ENCODE results near the gene TMEM147.

The TMEM147 gene

DNA sequence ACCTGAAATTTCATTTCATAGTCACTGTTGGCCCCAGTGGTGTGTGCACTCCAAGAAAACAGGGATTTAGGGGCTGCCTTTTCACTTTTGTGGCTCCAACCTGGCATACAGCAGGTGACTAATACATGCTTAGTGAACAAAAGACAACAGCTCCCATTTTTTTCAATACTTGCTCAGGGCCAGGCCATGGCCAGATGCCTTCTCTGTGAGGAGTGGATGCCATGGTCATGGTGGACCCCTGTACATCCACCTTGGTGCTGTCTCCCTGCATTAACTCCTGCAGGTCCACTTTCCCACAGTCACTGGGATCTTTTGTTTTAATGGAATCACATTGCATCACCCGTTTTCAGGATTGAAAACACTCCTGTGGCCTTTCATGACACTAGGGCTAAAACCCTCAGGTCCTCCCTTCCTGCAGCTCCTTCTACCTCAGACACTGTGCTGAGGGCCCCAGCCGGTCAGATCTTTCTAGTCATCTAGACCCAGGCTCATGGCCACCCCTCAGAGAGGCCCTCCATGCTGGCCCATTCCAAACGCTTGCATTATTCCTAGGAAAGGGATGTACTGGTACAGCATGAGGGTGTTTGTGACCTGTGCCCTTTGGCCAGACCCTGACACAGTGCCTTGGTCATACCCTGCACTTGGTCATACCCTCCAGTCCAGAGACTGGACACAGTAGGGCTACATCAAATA lies 1.2 kb upstream of the TMEM147 start:
- no peak for DNase-seq
- no peaks in the 10 kb centered on the region for H3K9me3 ChIP-seq (ENCODE audit: control extremely low read depth in 1 of 5, control insufficient read depth in 4 of 5, insufficient read depth in 2 of 5, low read depth in 1 of 5, low read length in 4 of 5)
- H3K27me3 ChIP-seq (replicated peaks in 2 of 5; ENCODE audit: control insufficient read depth in 4 of 5, insufficient read depth in 5 of 5, low read length in 4 of 5): no peaks in the 10 kb centered on the region
- H3K4me3 ChIP-seq (ENCODE audit: control insufficient read depth in 1 of 7, extremely low read depth in 1 of 7, insufficient read depth in 4 of 7, low read depth in 2 of 7, low read length in 6 of 7): peak overlapping the region in 6 of 7 experiments; percentile 79 to 96 (median 89)
- ChIA-PET POLR2A (no interaction called here), CTCF (interaction anchor here (1.0 to 1.3 kb wide), 2 partner anchors 15 to 35 kb away, joined by 3 read pairs; no protein-coding TSS in a partner anchor)
- H3K27ac ChIP-seq (ENCODE audit: insufficient read depth in 1 of 2, low read depth in 1 of 2, low read length in 2 of 2, poor library complexity in 1 of 2, severe bottlenecking in 2 of 2): peak overlapping the region in 1 of 2 experiments; percentile 88
- 100% methylated on average over 3 of the region's 3 CpGs for WGBS (ENCODE audit: insufficient coverage)
- peaks cover 0 to 27% (median 5%) of the 10 kb centered on the region in 4 experiments for H3K36me3 ChIP-seq (ENCODE audit: control insufficient read depth in 4 of 4, insufficient read depth in 4 of 4, low read length in 3 of 4)
- H3K4me1 ChIP-seq (ENCODE audit: control extremely low read depth in 1 of 4, control insufficient read depth in 4 of 4, insufficient read depth in 4 of 4, low read length in 3 of 4): peaks cover 1 to 22% (median 18%) of the 10 kb centered on the region in 4 experiments

DNA sequence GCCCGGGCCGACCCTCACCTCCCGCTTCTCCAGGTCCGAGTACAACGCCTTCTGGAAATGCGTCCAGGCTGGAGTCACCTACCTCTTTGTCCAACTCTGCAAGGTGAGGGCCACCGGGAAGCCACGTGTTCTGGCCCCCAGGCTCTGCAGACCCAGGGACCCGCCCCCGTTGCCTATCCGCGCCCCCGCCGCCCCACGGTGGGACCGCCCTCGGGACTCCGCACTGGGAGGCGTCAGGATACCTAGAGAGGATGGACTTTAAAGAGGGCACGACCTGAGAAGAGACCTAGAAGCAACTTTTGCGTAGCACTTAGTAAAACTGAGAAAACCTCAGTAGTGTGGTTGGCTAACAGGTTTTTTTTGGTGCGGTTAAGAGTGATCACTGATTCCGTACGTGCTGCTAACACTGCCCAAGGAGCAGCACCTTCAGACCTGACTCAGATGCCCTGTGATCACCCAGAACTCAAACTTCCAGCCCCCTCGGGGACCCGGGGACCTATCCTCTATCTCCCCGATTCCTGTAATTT lies 492 bp downstream of the TMEM147 start:
- Histone ChIP-seq H3K4me3 (ENCODE audit: control insufficient read depth in 1 of 7, extremely low read depth in 1 of 7, insufficient read depth in 4 of 7, low read depth in 2 of 7, low read length in 6 of 7) (peak overlapping the region; percentile 71 to 96 (median 88)), H3K27me3 (replicated peaks in 2 of 5; ENCODE audit: control insufficient read depth in 4 of 5, insufficient read depth in 5 of 5, low read length in 4 of 5) (no peaks in the 10 kb centered on the region), H3K4me1 (ENCODE audit: control extremely low read depth in 1 of 4, control insufficient read depth in 4 of 4, insufficient read depth in 4 of 4, low read length in 3 of 4) (peaks cover 1 to 23% (median 18%) of the 10 kb centered on the region in 4 experiments), H3K36me3 (ENCODE audit: control insufficient read depth in 4 of 4, insufficient read depth in 4 of 4, low read length in 3 of 4) (peaks cover 0 to 31% (median 5%) of the 10 kb centered on the region in 4 experiments), H3K9me3 (ENCODE audit: control extremely low read depth in 1 of 5, control insufficient read depth in 4 of 5, insufficient read depth in 2 of 5, low read depth in 1 of 5, low read length in 4 of 5) (no peaks in the 10 kb centered on the region), H3K27ac (ENCODE audit: insufficient read depth in 1 of 2, low read depth in 1 of 2, low read length in 2 of 2, poor library complexity in 1 of 2, severe bottlenecking in 2 of 2) (peak overlapping the region; percentile 61 to 88)
- 2% methylated on average over 27 of the region's 27 CpGs for WGBS (ENCODE audit: insufficient coverage)
- DNase-seq: peak in 2 of 3 donors; percentile 45 to 55
- ChIA-PET CTCF (interaction anchor here (3.5 kb wide), 1 partner anchor 35 kb away, joined by 16 read pairs; no protein-coding TSS in a partner anchor), POLR2A (no interaction called here)

DNA sequence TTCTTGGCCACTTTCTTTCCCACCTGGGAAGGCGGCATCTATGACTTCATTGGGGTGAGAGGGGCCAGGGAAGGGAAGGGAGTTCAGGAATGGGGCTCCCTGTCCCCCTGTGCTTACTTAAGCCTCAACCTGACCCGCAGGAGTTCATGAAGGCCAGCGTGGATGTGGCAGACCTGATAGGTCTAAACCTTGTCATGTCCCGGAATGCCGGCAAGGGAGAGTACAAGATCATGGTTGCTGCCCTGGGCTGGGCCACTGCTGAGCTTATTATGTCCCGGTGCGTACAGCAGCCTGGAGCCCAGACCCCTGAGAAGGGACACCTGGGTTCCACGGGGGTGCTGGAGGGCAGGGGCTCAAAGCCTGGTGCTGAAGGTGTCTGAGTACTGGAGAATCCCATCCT lies 1.1 kb downstream of the TMEM147 start:
- H3K27me3 ChIP-seq (replicated peaks in 2 of 5; ENCODE audit: control insufficient read depth in 4 of 5, insufficient read depth in 5 of 5, low read length in 4 of 5): no peaks in the 10 kb centered on the region
- peaks cover 0 to 30% (median 5%) of the 10 kb centered on the region in 4 experiments for H3K36me3 ChIP-seq (ENCODE audit: control insufficient read depth in 4 of 4, insufficient read depth in 4 of 4, low read length in 3 of 4)
- ChIA-PET POLR2A (no interaction called here), CTCF (interaction anchor here (3.5 kb wide), 1 partner anchor 36 kb away, joined by 16 read pairs; no protein-coding TSS in a partner anchor)
- DNase-seq: no peak
- H3K27ac ChIP-seq (ENCODE audit: insufficient read depth in 1 of 2, low read depth in 1 of 2, low read length in 2 of 2, poor library complexity in 1 of 2, severe bottlenecking in 2 of 2): no peak overlapping the region
- 99% methylated on average over 7 of the region's 8 CpGs for WGBS (ENCODE audit: insufficient coverage)
- H3K4me1 ChIP-seq (ENCODE audit: control extremely low read depth in 1 of 4, control insufficient read depth in 4 of 4, insufficient read depth in 4 of 4, low read length in 3 of 4): peaks cover 1 to 23% (median 18%) of the 10 kb centered on the region in 4 experiments
- peak overlapping the region in 5 of 7 experiments; percentile 83 to 96 (median 90) for H3K4me3 ChIP-seq (ENCODE audit: control insufficient read depth in 1 of 7, extremely low read depth in 1 of 7, insufficient read depth in 4 of 7, low read depth in 2 of 7, low read length in 6 of 7)
- no peaks in the 10 kb centered on the region for H3K9me3 ChIP-seq (ENCODE audit: control extremely low read depth in 1 of 5, control insufficient read depth in 4 of 5, insufficient read depth in 2 of 5, low read depth in 1 of 5, low read length in 4 of 5)

DNA sequence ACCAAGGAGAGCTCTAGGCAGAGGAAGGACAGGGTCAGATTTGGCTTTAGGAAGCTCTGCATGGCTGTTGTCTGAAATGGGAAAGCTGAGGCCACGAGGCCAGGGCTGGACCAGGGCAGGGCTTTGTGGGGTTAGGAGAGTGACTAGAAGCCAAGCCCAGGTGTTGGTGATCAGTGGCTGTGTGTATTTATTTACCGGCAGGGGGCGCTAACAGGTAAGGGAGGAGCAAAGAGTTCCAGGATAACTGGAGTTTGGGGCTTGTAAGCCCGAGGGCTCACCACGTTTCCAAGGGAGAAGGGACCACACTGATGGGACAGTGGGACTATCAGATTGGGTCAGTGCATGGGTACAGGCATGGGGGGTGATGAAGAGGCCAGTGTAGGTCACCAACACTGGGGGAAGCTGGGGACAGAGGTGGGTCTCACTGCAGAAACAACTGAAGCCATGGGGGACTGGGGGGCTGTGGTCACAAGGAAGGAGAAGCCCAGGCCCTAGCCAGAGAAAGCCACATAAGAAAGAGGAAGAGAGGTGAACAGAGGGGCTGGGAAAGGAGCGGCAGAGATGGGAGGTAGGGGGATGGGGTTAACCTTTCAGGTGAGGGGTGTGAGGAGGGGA lies 3.9 kb downstream of the TMEM147 start:
- H3K27me3 ChIP-seq (replicated peaks in 2 of 5; ENCODE audit: control insufficient read depth in 4 of 5, insufficient read depth in 5 of 5, low read length in 4 of 5): no peaks in the 10 kb centered on the region
- WGBS (ENCODE audit: insufficient coverage): 29% methylated on average over 6 of the region's 6 CpGs
- H3K4me1 ChIP-seq (ENCODE audit: control extremely low read depth in 1 of 4, control insufficient read depth in 4 of 4, insufficient read depth in 4 of 4, low read length in 3 of 4): peaks cover 1 to 20% (median 15%) of the 10 kb centered on the region in 4 experiments
- no peaks in the 10 kb centered on the region for H3K9me3 ChIP-seq (ENCODE audit: control extremely low read depth in 1 of 5, control insufficient read depth in 4 of 5, insufficient read depth in 2 of 5, low read depth in 1 of 5, low read length in 4 of 5)
- peak; percentile 58 to 76 (median 73) for DNase-seq
- ChIA-PET POLR2A (interaction anchor here (0.5 to 0.6 kb wide), 2 partner anchors 110 to 111 kb away, joined by 3 read pairs; no protein-coding TSS in a partner anchor), CTCF (interaction anchor here (0.6 to 3.7 kb wide), 18 partner anchors 9 to 341 kb away, joined by 3 to 19 read pairs (median 4); partner anchors contain the start of genes ATP4A, DMKN and RBM42)
- no peak overlapping the region for H3K4me3 ChIP-seq (ENCODE audit: control insufficient read depth in 1 of 7, extremely low read depth in 1 of 7, insufficient read depth in 4 of 7, low read depth in 2 of 7, low read length in 6 of 7)
- H3K27ac ChIP-seq (ENCODE audit: insufficient read depth in 1 of 2, low read depth in 1 of 2, low read length in 2 of 2, poor library complexity in 1 of 2, severe bottlenecking in 2 of 2): no peak overlapping the region
- H3K36me3 ChIP-seq (ENCODE audit: control insufficient read depth in 4 of 4, insufficient read depth in 4 of 4, low read length in 3 of 4): peaks cover 0 to 16% (median 0%) of the 10 kb centered on the region in 4 experiments

DNA sequence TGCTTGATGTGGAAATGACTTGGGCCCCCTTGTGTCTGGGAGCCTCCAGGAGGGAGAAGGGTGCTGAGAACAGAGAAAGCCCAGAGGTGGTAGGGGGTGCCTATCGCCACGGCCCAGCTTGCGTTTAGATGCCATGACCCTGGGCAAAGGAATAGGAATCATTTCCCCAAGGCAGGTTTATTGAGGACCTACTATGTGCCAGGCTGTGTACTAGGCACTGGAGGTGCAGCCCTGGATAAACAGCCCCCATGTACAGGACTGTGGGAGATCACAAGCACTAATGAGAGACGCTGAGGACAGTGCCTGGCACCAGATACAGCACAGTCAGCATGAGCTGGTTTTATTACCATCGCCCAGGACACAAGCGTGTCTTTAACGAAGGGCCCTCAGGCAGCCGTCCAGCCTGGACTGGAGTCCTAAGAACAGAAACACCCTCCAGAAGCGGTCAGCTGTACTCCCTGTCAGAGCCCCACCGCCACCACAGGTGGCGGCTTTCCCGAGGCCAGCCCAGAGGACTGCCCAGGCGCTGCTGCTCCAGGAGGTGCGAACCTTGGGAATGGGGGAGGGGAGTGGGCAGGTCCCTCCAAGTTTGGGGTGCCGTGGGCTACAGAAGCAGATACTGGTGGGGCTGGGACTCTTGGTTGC lies 4.6 kb downstream of the TMEM147 start:
- no peak overlapping the region for H3K27ac ChIP-seq (ENCODE audit: insufficient read depth in 1 of 2, low read depth in 1 of 2, low read length in 2 of 2, poor library complexity in 1 of 2, severe bottlenecking in 2 of 2)
- peaks cover 0 to 16% (median 0%) of the 10 kb centered on the region in 4 experiments for H3K36me3 ChIP-seq (ENCODE audit: control insufficient read depth in 4 of 4, insufficient read depth in 4 of 4, low read length in 3 of 4)
- H3K4me3 ChIP-seq (ENCODE audit: control insufficient read depth in 1 of 7, extremely low read depth in 1 of 7, insufficient read depth in 4 of 7, low read depth in 2 of 7, low read length in 6 of 7): no peak overlapping the region
- H3K4me1 ChIP-seq (ENCODE audit: control extremely low read depth in 1 of 4, control insufficient read depth in 4 of 4, insufficient read depth in 4 of 4, low read length in 3 of 4): peaks cover 0 to 13% (median 9%) of the 10 kb centered on the region in 4 experiments
- H3K9me3 ChIP-seq (ENCODE audit: control extremely low read depth in 1 of 5, control insufficient read depth in 4 of 5, insufficient read depth in 2 of 5, low read depth in 1 of 5, low read length in 4 of 5): no peaks in the 10 kb centered on the region
- ChIA-PET POLR2A (interaction anchor here (0.5 to 0.6 kb wide), 2 partner anchors 110 to 111 kb away, joined by 3 read pairs; no protein-coding TSS in a partner anchor), CTCF (interaction anchor here (1.0 to 3.7 kb wide), 9 partner anchors 9 to 78 kb away, joined by 3 to 19 read pairs (median 5); partner anchors contain the start of genes ATP4A and RBM42)
- H3K27me3 ChIP-seq (replicated peaks in 2 of 5; ENCODE audit: control insufficient read depth in 4 of 5, insufficient read depth in 5 of 5, low read length in 4 of 5): peaks cover 0 to 1% (median 0%) of the 10 kb centered on the region in 5 experiments
- no peak for DNase-seq
- 97% methylated on average over 12 of the region's 15 CpGs for WGBS (ENCODE audit: insufficient coverage)

DNA sequence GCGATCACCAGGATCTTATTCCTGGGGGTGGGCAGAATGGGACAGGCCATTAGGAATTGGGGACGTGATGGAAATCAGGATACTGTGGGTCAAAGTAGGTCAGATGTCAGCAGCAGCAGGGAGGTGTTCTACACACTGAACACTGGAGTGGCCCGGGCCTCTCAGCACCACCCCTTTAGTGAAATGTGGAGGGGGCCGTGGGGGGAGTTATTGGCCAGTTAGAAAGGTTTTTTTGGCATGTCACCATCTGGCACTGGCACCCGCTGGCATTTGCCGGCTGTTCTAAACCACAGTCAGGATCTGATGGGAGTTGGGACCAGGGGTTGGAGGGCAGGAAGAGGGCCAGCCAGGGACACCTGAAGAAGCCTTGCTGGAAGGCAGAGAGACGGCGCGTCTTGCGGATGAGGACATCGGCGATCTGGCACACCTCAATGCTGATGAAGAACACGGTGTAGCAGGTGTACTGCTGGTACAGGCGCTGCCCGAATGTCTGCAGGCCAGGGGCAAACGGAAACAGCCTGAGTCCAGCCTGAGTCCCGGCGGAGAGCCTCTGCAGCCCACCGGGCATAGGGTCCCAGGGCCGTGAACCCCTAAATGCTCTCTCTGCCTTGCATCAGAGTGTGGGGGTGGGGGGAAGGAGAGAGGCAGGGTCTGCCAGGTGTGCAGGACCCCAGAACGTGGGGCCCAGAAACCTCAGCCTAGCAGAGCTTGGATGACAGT lies 5.8 kb downstream of the TMEM147 start:
- peaks cover 0 to 16% (median 0%) of the 10 kb centered on the region in 4 experiments for H3K36me3 ChIP-seq (ENCODE audit: control insufficient read depth in 4 of 4, insufficient read depth in 4 of 4, low read length in 3 of 4)
- H3K4me3 ChIP-seq (ENCODE audit: control insufficient read depth in 1 of 7, extremely low read depth in 1 of 7, insufficient read depth in 4 of 7, low read depth in 2 of 7, low read length in 6 of 7): no peak overlapping the region
- POLR2A ChIA-PET: no interaction called here
- no peak overlapping the region for H3K27ac ChIP-seq (ENCODE audit: insufficient read depth in 1 of 2, low read depth in 1 of 2, low read length in 2 of 2, poor library complexity in 1 of 2, severe bottlenecking in 2 of 2)
- H3K4me1 ChIP-seq (ENCODE audit: control extremely low read depth in 1 of 4, control insufficient read depth in 4 of 4, insufficient read depth in 4 of 4, low read length in 3 of 4): peaks cover 0 to 7% (median 5%) of the 10 kb centered on the region in 4 experiments
- H3K27me3 ChIP-seq (replicated peaks in 2 of 5; ENCODE audit: control insufficient read depth in 4 of 5, insufficient read depth in 5 of 5, low read length in 4 of 5): peaks cover 0 to 8% (median 0%) of the 10 kb centered on the region in 5 experiments
- DNase-seq: no peak
- WGBS (ENCODE audit: insufficient coverage): 97% methylated on average over 20 of the region's 21 CpGs
- CTCF ChIA-PET: interaction anchor here (1.0 to 3.7 kb wide), 3 partner anchors 12 to 41 kb away, joined by 3 to 19 read pairs (median 3); partner anchors contain the start of gene ATP4A
- no peaks in the 10 kb centered on the region for H3K9me3 ChIP-seq (ENCODE audit: control extremely low read depth in 1 of 5, control insufficient read depth in 4 of 5, insufficient read depth in 2 of 5, low read depth in 1 of 5, low read length in 4 of 5)
